GM23248 (cell line): ENCODE results near the gene ELMO1.

ENCODE experiments used
- EZH2 ChIP-seq: fragments of 200-600 bp; sonication (generic); IDR thresholded peaks from 2 replicates; pipeline ENCODE4 v1.6.1; 2018; ENCODE audit warnings: antibody characterized with exemption, mild to moderate bottlenecking; ENCODE audit not compliant: insufficient read depth, poor library complexity, severe bottlenecking
- EZH2phosphoT487 ChIP-seq: fragments of 200-600 bp; sonication (generic); IDR thresholded peaks from 2 replicates; pipeline ENCODE4 v1.6.1; 2018; ENCODE audit warnings: antibody characterized with exemption, moderate library complexity, mild to moderate bottlenecking, low read depth; ENCODE audit not compliant: insufficient read depth

DNA sequence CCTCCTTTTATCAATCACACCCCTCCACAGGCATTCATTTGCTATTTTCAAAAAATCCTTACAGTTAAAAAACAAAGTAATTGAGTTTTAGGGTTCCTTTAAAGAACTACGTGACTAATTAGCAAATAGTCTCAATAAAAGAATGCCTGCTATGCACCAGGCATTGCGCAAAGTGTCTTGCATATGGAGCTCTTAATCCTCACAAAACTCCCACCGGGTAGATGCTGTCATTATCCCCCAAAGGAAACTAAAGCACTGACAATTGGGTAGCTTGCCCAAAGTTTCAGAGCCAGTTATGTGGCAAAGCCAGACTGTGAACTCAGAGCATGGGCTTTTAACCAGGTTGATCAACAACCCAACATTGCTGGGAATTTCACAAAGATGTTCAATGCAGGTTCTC, 305.7 kb downstream of the ELMO1 start:
- TF ChIP-seq EZH2 (no peak), EZH2phosphoT487 (no peak)
